K562 (cell line): ENCODE data around the gene NTN1. TPM values are rescaled to one million over a fixed set of nuclear protein-coding genes. Genes with fewer than 3 reads are reported as not detected.

Source experiments
- ATAC-seq: fragments of 200-7000 bp; cut with Tn5 transposase; 3 replicates; pipeline ENCODE4 v1.9.1; 2020; ENCODE audit warnings: moderate library complexity
- BruUV-seq: library from RNA; stranded (reverse); fragments of 400-500 nt; replicated peaks from 2 replicates; lab custom pipeline; 2021; lab: Mats Ljungman, UMichigan
- CTCF ChIA-PET: fragments of 300-600 bp; formaldehyde crosslinking; extraction: SDS; loops from one replicate; lab custom pipeline; 2021; ENCODE audit warnings: low intra/inter-chr PET ratio; lab: Yijun Ruan, JAX
- POLR2A ChIA-PET: fragments of 300-600, 350-650 bp; sonication (Branson Sonifier 250); formaldehyde crosslinking; extraction: SDS; loops from one replicate; lab custom pipeline; 2021; ENCODE audit warnings: antibody characterized with exemption, inconsistent platforms; lab: Yijun Ruan, JAX
- DNase-seq, 4 experiments: peaks; one replicate each; pipeline versions ENCODE4 v3.0.0 to v3.0.0-alpha.2; 2011 to 2018; ENCODE audit warnings: low spot score in 3 of 4, mixed read lengths in 3 of 4; ENCODE audit errors: extremely low read depth in 1 of 4
- FAIRE-seq: peaks from 2 replicates; lab custom pipeline; 2011; peaks lifted over from hg19 to GRCh38; lab: Jason Lieb, UNC
- H2AFZ ChIP-seq: 2 replicates; pipeline ENCODE4 v1.6.0; 2011; ENCODE audit warnings: low read depth, low read length, control low read depth, inconsistent platforms
- H3K27ac ChIP-seq: fragments of 200-600 bp; 3 replicates; pipeline ENCODE4 v1.8.0; 2011; ENCODE audit warnings: low read depth, mild to moderate bottlenecking, control low read depth, inconsistent platforms, low read length, moderate library complexity, mixed read lengths; ENCODE audit errors: extremely low read depth
- H3K27me3 ChIP-seq, 2 experiments: fragments of 300-600 bp in 1 of 2; 2 replicates in 1 of 2; 3 replicates in 1 of 2; pipeline versions ENCODE4 v1.6.0 to v1.8.0; 2011; ENCODE audit warnings: inconsistent platforms in 2 of 2, low read length in 2 of 2, mild to moderate bottlenecking in 1 of 2, mixed read lengths in 1 of 2, moderate library complexity in 1 of 2; ENCODE audit not compliant: control insufficient read depth in 2 of 2, insufficient read depth in 2 of 2
- H3K36me3 ChIP-seq: fragments of 300-600 bp; 3 replicates; pipeline ENCODE4 v1.8.0; 2011; ENCODE audit warnings: mild to moderate bottlenecking, low read length, inconsistent platforms; ENCODE audit not compliant: control insufficient read depth, insufficient read depth
- H3K4me1 ChIP-seq, 2 experiments: fragments of 200-600 bp in 1 of 2; replicated peaks in 1 of 2; 2 replicates in 1 of 2; 3 replicates in 1 of 2; pipeline versions ENCODE4 v1.5.1 to v1.8.0; 2011; ENCODE audit warnings: inconsistent platforms in 2 of 2, low read length in 2 of 2, mild to moderate bottlenecking in 1 of 2, mixed read lengths in 1 of 2, moderate library complexity in 1 of 2; ENCODE audit not compliant: control insufficient read depth in 2 of 2, insufficient read depth in 2 of 2
- H3K4me2 ChIP-seq: 2 replicates; pipeline ENCODE4 v1.6.1; 2011; ENCODE audit warnings: low read length, control low read depth, inconsistent platforms, mixed read lengths; ENCODE audit not compliant: insufficient read depth
- H3K4me3 ChIP-seq: fragments of 200-600 bp; sonication (generic), shearing (Covaris generic); 2 replicates; pipeline ENCODE4 v1.5.1; 2016; ENCODE audit warnings: control low read depth, inconsistent platforms
- H3K79me2 ChIP-seq: fragments of 200-600 bp; 3 replicates; pipeline ENCODE4 v1.8.0; 2011; ENCODE audit warnings: low read length, inconsistent platforms; ENCODE audit not compliant: control insufficient read depth, insufficient read depth
- H3K9ac ChIP-seq, 2 experiments: 2 replicates each; pipeline versions ENCODE4 v1.6.0 to v1.6.1; 2011; ENCODE audit warnings: low read depth in 2 of 2, low read length in 2 of 2, control low read depth in 1 of 2, inconsistent platforms in 1 of 2, mild to moderate bottlenecking in 1 of 2, mixed read lengths in 1 of 2; ENCODE audit not compliant: insufficient read depth in 1 of 2
- H3K9me1 ChIP-seq: one replicate; pipeline ENCODE4 v1.6.0; 2011; ENCODE audit warnings: inconsistent platforms, mild to moderate bottlenecking, low read length, moderate library complexity; ENCODE audit not compliant: control insufficient read depth, insufficient read depth
- H3K9me3 ChIP-seq: replicated peaks from 2 replicates; pipeline ENCODE4 v1.5.1; 2011; ENCODE audit warnings: low read depth, low read length, inconsistent platforms; ENCODE audit not compliant: control insufficient read depth, insufficient read depth
- H4K20me1 ChIP-seq: replicated peaks from 2 replicates; pipeline ENCODE4 v1.6.1; 2011; ENCODE audit warnings: low read length, inconsistent platforms, mixed read lengths; ENCODE audit not compliant: control insufficient read depth, insufficient read depth
- EWSR1 ChIP-seq: fragments of 450-650 bp; IDR thresholded peaks from 2 replicates; pipeline ENCODE4 v1.6.1; 2018; ENCODE audit warnings: borderline replicate concordance, mild to moderate bottlenecking, low read depth, moderate library complexity; ENCODE audit not compliant: partially characterized antibody
- FOXK2 ChIP-seq, 2 experiments: fragments of 450-650 bp; IDR thresholded peaks in 1 of 2; conservative IDR thresholded peaks in 1 of 2; 2 replicates each; pipeline ENCODE4 v1.6.1; 2016; ENCODE audit warnings: low read depth in 2 of 2, mild to moderate bottlenecking in 1 of 2
- PTBP1 ChIP-seq: fragments of 200-400 bp; formaldehyde crosslinking; IDR thresholded peaks from 2 replicates; pipeline ENCODE4 v1.6.1; 2017; ENCODE audit warnings: low read depth, low read length
- TAF9B ChIP-seq: fragments of 450-650 bp; IDR thresholded peaks from 2 replicates; pipeline ENCODE4 v1.6.1; 2018; ENCODE audit warnings: mild to moderate bottlenecking; ENCODE audit not compliant: partially characterized antibody
- TGIF2 ChIP-seq: sonication (generic); formaldehyde crosslinking; IDR thresholded peaks from 2 replicates; pipeline ENCODE4 v1.8.1; 2022; ENCODE audit warnings: mild to moderate bottlenecking, missing genetic modification reagents, moderate library complexity
- ZNF583 ChIP-seq: fragments of 250-450 bp; sonication (Bioruptor Pico); IDR thresholded peaks from 2 replicates; pipeline ENCODE4 v1.4.0; 2020
- ZNF644 ChIP-seq: fragments of 200-800 bp; sonication (Bioruptor generic); IDR thresholded peaks from 2 replicates; pipeline ENCODE4 v1.6.1; 2016; ENCODE audit warnings: low read depth, missing genetic modification characterization, missing compliant biosample characterization
- WGBS: fragments of 100-300 bp; shearing (Covaris generic); methylation state at CpG from one replicate; pipeline ENCODE4 v1.1.6; 2016; ENCODE audit warnings: low coverage, mixed read lengths; ENCODE audit not compliant: insufficient coverage; ENCODE audit errors: missing lambda C conversion rate; 5-methylcytosine and 5-hydroxymethylcytosine counted together
- in situ Hi-C: fragments of 300-500 bp; cut with MboI; formaldehyde crosslinking; loops from 4 replicates; pipeline ENCODE4 v1.15.0; 2018; ENCODE audit warnings: inconsistent platforms, mixed read lengths
- intact Hi-C: fragments of 100-400 bp; cut with micrococcal nuclease; formaldehyde crosslinking; loops from 2 replicates; pipeline ENCODE4 v1.14.2; 2022
- polyA plus RNA-seq, 8 experiments: library from polyadenylated mRNA; depleted of rRNA in 4 of 8; stranded (reverse) in 5 of 8; unstranded in 3 of 8; fragments of >200 nt; fragmentation: Nextera tagmentation in 2 of 8; fragmentation: Illumina TruSeq in 1 of 8; extraction: Ambion mirVana in 2 of 8; extraction: Trizol in 1 of 8; gene quantifications; 2 replicates each; pipeline versions ENCODE4 v1.2.1 to v1.2.3, GENCODE V29; 2011 to 2014; ENCODE audit warnings: inconsistent platforms in 1 of 8, missing spikeins in 1 of 8
- total RNA-seq, 7 experiments: library from RNA; depleted of rRNA in 6 of 7; stranded (reverse); fragments of >200 nt in 6 of 7; fragmentation: Illumina TruSeq in 2 of 7; extraction: Trizol in 2 of 7; gene quantifications; 2 replicates each; pipeline versions ENCODE4 v1.2.1 to v1.2.3, GENCODE V29; 2011 to 2021; ENCODE audit warnings: low replicate concordance in 1 of 7
- TF ChIP-seq, protein P1 (sequence below): fragments of 450-650 bp; IDR thresholded peaks from 2 replicates; pipeline ENCODE4 v1.6.1; 2016; ENCODE audit warnings: low read depth

The NTN1 gene
- total and polyA plus RNA-seq, 9 of the 15 experiments (the other 6 are each of a cell fraction or from before 2014, with no cell fraction given): 0.02 TPM; not detected in 8

DNA sequence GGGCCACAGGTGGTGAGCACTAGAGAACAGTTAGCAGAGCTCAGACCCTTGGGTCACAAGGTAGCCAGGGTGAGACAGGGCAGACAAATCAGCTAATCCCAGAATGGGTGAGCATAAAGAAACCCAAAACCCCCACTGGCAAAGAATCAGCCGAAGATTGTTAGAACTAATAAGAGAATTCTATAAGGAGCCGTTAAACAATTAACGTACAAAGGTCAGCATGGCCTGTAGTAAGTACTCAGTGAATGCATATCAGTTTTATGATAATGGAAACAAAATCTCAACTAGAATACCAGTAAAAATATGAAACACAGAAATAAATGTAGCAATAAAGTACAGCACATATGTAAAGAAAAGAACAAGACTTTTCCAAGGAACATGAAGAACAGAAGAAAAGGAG, 168.6 kb downstream of the NTN1 start:
- POLR2A ChIA-PET: no interaction called here
- no peak overlapping the region for H3K4me3 ChIP-seq

More for the DNA sequence above, 168.6 kb downstream of the NTN1 start:
- no peaks in the 10 kb centered on the region for H3K4me1 ChIP-seq
- CTCF ChIA-PET: no interaction called here
- H3K9me3 ChIP-seq: no peaks in the 10 kb centered on the region
- H3K79me2 ChIP-seq: no peaks in the 10 kb centered on the region
- no TSS peak for BruUV-seq
- H3K27me3 ChIP-seq: no peaks in the 10 kb centered on the region; a peak in 1 of 5 replicates
- H3K9ac ChIP-seq: no peak overlapping the region
- no peak overlapping the region for H3K27ac ChIP-seq
- no peak for ATAC-seq
- H3K36me3 ChIP-seq: no peaks in the 10 kb centered on the region
- H3K9me1 ChIP-seq: no peaks in the 10 kb centered on the region
- intact Hi-C loops: no loop called here
- TF ChIP-seq, protein P1, sequence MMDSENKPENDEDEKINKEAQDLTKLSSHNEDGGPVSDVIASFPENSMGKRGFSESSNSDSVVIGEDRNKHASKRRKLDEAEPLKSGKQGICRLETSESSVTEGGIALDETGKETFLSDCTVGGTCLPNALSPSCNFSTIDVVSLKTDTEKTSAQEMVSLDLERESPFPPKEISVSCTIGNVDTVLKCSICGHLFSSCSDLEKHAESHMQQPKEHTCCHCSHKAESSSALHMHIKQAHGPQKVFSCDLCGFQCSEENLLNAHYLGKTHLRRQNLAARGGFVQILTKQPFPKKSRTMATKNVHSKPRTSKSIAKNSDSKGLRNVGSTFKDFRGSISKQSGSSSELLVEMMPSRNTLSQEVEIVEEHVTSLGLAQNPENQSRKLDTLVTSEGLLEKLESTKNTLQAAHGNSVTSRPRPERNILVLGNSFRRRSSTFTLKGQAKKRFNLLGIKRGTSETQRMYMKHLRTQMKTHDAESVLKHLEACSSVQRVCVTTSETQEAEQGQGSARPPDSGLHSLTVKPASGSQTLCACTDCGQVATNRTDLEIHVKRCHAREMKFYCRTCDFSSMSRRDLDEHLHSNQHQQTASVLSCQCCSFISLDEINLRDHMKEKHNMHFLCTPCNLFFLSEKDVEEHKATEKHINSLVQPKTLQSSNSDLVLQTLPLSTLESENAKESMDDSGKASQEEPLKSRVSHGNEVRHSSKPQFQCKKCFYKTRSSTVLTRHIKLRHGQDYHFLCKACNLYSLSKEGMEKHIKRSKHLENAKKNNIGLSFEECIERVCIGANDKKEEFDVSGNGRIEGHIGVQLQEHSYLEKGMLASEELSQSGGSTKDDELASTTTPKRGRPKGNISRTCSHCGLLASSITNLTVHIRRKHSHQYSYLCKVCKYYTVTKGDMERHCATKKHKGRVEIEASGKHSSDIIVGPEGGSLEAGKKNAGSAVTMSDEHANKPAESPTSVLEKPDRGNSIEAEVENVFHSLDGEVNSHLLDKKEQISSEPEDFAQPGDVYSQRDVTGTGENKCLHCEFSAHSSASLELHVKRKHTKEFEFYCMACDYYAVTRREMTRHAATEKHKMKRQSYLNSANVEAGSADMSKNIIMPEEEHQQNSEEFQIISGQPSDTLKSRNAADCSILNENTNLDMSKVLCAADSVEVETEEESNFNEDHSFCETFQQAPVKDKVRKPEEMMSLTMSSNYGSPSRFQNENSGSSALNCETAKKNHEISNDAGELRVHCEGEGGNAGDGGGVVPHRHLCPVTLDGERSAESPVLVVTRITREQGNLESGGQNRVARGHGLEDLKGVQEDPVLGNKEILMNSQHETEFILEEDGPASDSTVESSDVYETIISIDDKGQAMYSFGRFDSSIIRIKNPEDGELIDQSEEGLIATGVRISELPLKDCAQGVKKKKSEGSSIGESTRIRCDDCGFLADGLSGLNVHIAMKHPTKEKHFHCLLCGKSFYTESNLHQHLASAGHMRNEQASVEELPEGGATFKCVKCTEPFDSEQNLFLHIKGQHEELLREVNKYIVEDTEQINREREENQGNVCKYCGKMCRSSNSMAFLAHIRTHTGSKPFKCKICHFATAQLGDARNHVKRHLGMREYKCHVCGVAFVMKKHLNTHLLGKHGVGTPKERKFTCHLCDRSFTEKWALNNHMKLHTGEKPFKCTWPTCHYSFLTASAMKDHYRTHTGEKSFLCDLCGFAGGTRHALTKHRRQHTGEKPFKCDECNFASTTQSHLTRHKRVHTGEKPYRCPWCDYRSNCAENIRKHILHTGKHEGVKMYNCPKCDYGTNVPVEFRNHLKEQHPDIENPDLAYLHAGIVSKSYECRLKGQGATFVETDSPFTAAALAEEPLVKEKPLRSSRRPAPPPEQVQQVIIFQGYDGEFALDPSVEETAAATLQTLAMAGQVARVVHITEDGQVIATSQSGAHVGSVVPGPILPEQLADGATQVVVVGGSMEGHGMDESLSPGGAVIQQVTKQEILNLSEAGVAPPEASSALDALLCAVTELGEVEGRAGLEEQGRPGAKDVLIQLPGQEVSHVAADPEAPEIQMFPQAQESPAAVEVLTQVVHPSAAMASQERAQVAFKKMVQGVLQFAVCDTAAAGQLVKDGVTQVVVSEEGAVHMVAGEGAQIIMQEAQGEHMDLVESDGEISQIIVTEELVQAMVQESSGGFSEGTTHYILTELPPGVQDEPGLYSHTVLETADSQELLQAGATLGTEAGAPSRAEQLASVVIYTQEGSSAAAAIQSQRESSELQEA: no peak
- no peak for TF ChIP-seq EWSR1
- no peak for TF ChIP-seq TGIF2 (CRISPR knock-in tag)
- TF ChIP-seq ZNF644: no peak
- no peak for TF ChIP-seq FOXK2 (conservative IDR thresholded peaks at IDR 0.05 in 1 of 2, IDR thresholded peaks at IDR 0.05 in 1 of 2; ENCODE audit: low read depth in 2 of 2)
- no peak for TF ChIP-seq TAF9B
- TF ChIP-seq PTBP1: no peak
- no peak for TF ChIP-seq ZNF583 (CRISPR knock-in tag)
- WGBS: 0% methylated on average over 3 of the region's 3 CpGs
- no peak overlapping the region for H2AFZ ChIP-seq
- H3K4me2 ChIP-seq: no peak overlapping the region
- no peak for DNase-seq
- in situ Hi-C loops: no loop called here
- no peak for FAIRE-seq
- no peaks in the 10 kb centered on the region for H4K20me1 ChIP-seq
